HG03108 (cell line): ENCODE measurements around the gene KAZN.

ENCODE experiments used
- ATAC-seq: cut with Tn5 transposase; IDR thresholded peaks from one replicate; pipeline ENCODE4 v1.9.1; 2021; ENCODE audit warnings: moderate library complexity; ENCODE audit not compliant: unreplicated experiment

Gene KAZN

DNA sequence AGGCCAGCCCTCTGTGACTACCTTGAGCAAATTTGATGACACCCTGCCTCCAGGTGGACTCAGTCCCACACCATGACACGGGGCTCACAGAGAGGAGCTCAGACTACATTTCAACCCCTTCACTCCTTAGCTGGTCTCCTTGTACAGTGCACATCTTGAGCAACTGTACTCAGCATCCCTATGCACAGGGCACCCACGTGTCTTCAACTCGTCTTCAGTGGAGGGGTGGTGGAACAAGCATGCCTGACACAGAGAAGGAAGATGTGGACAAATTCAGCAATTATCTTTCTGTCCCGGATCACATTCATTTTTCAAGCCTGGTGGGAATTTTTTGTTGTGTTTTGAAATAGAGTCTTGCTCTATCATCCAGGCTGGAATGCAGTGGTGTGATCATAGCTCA is 213.7 kb downstream of the KAZN start:
- ATAC-seq = no peak

DNA sequence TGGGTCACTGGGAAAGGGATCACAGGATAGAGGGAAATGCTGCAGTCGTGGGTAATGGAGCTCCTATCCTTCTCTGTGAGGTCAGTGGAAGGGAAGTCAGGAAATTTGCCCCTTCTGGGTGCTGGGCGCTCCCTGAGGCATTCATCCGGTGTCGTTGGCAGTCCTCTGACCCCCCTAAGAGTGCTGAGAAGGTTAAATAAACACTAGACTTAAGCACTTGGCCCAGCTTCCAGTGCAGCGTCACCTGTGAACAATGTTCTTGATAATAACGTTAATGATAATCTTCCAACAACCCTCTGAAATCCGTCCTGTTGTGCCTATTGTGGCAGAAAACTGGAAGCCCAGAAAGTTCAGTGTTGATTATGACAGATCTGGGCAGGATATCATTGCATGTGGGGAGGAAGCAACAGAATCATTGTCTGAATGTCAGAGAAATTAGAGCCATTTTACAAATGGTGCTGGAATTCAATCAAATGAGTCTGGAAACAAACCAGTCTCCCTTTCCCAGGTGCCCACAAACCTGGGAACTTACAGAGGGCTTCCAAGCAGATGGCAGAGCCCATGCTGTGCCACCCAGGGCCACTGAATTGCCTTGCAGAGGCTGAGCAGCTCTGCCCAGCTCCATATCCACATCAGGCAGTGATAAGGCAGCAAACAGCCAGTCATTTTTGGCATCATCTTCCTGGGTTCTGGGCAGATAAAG is 216.8 kb downstream of the KAZN start:
- ATAC-seq = no peak

DNA sequence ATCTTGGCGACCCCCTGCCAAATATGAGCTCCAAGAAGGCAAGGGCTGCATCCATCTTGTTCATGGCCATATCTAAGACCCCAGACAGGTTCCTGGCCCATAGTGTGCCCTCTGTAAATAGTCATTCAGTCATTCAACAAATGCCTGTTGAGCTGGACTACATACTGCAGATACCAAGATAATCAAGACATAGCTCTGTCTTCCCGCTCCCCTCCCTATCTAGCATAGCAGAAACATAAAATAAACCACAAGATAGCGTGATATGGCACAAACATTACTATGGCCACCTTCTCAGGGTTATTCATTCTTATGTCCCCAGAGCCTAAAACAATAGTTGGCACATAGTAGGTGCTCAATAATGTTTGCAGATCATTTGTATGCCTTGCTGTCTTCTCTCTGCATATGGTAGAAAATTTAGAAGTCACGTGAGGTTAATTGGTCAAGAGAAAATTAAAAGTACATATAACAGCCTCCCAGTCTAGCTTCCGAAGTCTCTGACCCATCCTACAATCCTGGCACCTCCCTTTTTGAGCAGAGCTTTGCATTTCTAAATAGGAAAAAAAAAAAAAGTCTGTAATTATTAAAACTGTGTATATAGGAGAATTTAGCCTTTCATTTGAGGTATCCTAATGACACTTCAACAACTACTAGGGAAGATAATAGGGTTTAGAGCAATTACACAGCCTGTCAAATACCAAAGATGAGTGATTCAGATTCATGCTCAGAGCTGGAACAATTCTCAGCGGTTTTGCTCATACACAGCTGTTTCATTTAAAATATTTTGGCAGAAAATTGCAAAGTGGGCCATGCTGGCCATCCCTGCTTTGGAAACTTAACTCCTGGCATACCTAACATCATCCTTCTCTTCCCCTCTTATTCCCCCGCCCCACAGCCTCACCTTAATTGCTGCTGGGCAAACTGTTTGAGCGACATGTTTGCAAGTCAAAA is 219.0 kb downstream of the KAZN start:
- ATAC-seq = no peak

DNA sequence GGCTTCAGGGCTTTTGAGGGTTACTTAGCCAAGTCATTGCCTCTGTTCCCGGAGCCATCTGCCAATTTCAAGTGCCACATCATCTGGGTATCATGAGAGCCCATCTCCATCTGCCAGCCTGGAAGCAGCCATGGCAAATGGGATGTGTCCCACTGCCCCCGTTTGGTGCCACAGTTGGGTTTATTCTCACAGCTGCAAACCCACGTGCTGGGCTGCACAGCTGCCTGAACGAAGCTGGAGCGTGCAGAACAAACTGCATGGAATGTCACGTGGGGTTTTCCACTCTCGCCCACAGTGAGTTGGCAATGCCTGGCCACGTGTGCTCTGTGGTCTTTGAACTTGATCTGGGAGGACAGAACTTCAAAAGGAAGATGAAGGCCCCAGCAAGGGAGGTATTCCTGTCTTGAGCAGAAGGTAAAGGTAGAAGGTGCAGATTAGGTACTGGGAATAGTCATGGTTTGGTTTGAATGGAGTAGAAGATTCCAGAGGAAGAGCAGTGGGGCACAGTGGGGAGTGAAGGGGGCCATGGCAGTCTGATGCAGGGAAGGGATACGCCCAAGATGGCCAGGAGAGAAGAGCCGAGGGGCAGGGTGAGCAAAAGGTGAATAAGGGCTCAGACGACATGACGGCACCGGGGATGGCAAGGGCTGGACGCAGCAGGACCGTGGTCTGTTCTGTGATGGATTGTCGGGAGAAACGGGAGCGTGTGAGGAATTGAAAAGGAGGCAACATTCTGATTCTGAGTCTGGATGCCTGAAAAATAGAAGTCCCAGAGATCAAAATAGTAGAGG is 222.0 kb downstream of the KAZN start:
- ATAC-seq = no peak

- ATAC-seq = no peak
Measured at GRCh38 chr1:14822493-14822892, 224.0 kb downstream of the KAZN start.

DNA sequence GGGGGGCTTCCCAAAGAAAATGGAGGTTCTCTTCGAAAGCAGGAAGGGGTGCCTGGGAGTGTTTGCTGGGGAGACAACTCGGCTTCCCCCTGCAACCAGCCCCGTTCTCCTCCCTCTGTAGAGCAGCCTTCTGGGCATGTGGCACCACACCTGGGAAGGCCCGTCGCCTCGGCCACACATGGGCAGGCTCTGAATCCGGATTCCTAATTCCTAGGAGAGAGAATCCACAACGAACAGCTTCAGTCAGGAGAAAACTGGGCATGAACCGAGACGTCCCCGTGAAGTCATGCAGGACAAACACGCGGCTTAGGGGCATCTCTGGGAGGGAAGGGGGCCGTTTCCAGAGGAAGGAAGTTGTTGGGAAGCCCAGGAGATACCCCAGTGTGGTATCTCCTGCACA is 224.5 kb downstream of the KAZN start:
- ATAC-seq = no peak

- no peak for ATAC-seq
Measured at GRCh38 chr1:14824314-14824915, 225.9 kb downstream of the KAZN start.

DNA sequence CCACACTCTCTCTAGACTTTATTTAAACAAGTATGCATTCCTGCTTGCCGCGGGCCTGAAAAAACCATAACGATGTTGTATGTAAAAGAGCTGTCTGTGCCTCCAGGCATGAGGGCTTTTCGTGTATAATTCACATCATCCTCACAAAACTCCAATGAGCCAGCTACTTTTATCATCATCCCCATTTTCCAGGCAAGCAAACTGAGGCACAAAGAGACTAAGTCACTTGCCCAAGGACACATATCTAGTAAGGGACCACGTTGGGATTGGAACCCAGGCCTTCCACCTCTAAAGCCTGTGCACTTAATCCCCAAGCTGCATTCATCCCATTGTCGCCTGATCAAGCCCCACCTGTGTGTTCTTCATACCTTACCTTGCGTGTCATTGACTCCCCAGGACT is 226.9 kb downstream of the KAZN start:
- no peak for ATAC-seq

- no peak for ATAC-seq
Measured at GRCh38 chr1:14826172-14826636, 227.7 kb downstream of the KAZN start.

DNA sequence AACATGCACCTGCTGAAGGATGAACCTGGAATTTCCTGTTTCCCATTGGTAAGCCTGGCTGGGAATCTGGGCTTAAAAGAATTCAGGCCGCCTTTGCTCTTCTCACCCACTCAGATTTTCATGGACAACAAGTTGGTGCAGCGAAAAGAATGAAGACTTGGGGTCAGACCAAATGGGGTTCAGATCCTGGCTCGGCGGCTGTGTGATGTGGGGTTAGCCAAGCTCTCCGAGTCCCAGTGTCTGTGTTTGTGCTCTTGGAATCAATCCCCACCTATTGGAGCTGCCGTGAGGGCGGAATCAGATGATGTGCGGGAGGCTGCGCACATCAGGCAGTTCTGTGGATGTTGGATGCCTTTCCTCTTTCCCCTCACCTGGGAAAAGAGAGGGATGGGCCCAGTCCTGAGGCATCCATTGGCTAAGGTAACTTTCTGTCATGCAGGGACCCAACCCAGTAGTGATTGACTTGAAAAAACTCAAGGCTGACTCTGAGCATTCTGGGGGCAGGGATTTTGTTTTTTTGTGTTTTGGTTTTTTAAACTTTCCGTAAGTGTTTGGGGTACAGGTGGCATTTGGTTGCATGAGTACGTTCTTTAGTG is 228.3 kb downstream of the KAZN start:
- ATAC-seq = no peak

GRCh38 chr1:14827870-14828269 is 229.4 kb downstream of the KAZN start:
- ATAC-seq = no peak

GRCh38 chr1:14828665-14829064 is 230.2 kb downstream of the KAZN start:
- ATAC-seq = no peak

DNA sequence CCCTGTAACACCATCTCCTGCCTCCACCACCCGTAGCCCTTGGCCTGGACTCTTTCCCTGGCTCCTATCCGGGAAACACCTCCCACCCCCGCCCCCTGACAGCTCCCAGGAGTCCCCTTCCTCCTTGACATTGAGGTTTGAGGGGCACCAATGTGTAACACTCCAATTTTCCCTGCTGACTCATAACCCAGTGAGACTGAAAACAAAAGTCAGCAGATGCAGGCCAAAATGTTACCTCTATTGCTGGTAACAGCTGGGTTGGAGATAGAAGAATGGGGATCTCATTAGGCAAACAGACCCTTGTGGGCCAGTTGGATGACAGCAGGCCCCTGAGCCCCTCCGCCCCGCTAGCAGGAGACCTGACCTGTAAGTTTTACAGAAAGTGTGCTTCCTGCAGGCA is 237.2 kb downstream of the KAZN start:
- ATAC-seq = no peak

DNA sequence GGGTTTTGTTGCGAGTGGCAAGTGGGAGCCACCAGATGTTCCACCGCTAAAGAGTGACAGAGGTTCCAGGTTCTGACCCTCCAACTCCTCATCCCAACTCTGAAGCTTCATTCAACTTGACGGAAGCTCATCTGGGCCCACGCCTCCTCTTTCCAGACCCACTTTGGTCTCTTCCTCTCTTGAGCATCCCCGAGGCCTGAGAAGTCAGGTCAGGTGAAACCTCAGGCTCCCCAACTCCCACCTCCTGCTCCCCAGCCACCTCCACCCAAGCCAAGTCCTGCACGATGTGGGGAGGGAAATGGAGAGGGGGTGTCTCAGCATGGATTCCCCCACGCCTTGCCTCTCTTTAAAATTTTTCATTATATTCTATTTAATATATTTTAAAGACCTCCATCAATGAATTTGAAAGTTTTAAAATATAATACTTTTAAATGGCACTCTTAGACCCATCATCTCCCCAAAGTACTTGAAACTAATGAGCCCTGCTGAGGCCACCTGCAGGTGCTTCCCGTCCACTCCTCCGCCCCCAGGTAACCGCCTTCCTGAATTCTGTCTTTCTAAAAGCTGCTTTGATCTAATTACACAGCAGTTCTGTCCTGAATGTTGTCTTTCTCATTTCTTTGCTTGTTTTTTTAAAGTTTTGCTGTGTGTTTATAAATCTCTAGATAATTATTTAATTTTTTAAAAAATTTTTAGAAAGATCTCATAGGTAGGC is 238.1 kb downstream of the KAZN start:
- no peak for ATAC-seq

DNA sequence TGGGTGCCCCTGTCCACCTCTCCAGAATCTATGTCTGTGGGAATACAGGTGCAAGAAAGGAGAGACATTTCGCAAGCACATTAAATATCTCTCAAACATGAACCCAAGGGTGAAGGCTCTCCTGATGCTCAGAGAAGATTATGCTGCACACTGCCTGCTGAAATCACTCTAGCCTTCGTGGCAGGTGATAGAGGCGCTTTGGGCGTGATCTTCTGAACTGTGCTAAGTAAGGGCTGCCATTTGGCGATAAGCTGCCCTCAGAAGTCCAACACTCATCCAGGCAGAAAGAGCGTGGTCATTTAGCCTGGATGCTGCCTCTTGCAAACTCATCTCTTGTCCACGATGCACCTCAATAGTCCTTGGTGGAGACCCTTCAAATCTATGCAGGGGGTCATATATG is 241.9 kb downstream of the KAZN start:
- no peak for ATAC-seq

GRCh38 chr1:14841456-14841855 is 243.0 kb downstream of the KAZN start:
- ATAC-seq = no peak

GRCh38 chr1:14841951-14842350 is 243.5 kb downstream of the KAZN start:
- no peak for ATAC-seq

DNA sequence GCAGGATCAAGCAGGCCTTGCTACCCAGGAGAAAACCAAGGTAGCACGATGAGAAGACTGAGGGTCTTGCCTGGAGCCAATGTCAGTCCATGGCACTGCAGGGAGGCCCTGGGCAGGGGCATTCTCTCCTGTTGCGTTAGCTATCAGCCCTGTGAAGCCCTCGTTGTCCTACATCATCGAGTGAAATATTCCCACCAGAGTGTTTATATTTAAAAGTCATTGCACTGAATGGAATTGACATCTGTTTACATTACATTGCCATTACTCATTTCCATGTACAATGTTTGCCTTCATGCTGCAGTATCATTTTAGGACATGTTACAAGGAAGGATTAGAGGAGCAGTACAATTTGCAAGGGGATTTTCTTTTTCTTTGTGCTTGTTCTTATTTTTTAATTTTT is 243.9 kb downstream of the KAZN start:
- no peak for ATAC-seq

DNA sequence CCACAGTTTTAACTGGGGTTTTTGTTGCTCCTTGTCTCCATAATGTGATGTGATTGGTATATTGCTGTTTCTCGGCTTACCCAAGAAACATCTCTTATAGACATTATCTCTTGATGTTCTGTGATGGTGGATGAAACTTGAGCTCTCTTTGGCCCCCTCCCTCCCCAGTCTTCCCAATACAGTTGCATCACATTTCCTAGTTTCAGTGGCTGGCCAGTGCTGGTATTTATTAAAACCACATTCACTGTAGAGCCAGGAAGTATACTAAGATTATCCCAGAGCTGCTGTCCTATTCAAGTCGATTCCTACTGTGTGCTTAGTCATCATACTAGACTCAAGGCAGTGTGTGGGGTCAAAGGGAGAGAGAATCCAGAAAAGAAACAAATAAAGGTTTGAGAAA is 244.4 kb downstream of the KAZN start:
- no peak for ATAC-seq

- ATAC-seq = no peak
Measured at GRCh38 chr1:14843525-14843924, 245.0 kb downstream of the KAZN start.
